Body of pancreas (tissue), 4 donors: ENCODE measurements around the gene CENPH. TPM values are rescaled to one million over a fixed set of nuclear protein-coding genes. Genes with fewer than 3 reads are reported as not detected.

Experiments
- ATAC-seq: fragments of 150-250 bp; one replicate; pipeline ENCODE4 v1.9.1; 2016
- DNase-seq, 4 donors: peaks; one replicate each; pipeline ENCODE4 v3.0.0-alpha.2; 2019
- H3K27ac ChIP-seq, 4 donors: fragments of 200-600 bp; sonication (generic); 1 replicate in 3 of 4; 2 replicates in 1 of 4; pipeline versions ENCODE4 v1.5.1 to v1.6.1; 2016 to 2019; ENCODE audit warnings: mild to moderate bottlenecking in 1 of 4, mixed read lengths in 1 of 4, moderate library complexity in 1 of 4
- H3K27me3 ChIP-seq, 2 donors: fragments of 200-600 bp; sonication (generic); one replicate each; pipeline ENCODE4 v1.6.0; 2016; ENCODE audit warnings: mild to moderate bottlenecking in 1 of 2
- H3K36me3 ChIP-seq, 2 donors: fragments of 200-600 bp; sonication (generic); replicated peaks in 1 of 2; 2 replicates each; pipeline ENCODE4 v1.5.1; 2016; ENCODE audit warnings: low read depth in 2 of 2; ENCODE audit not compliant: insufficient read depth in 1 of 2
- H3K4me1 ChIP-seq: fragments of 200-600 bp; sonication (generic); one replicate; pipeline ENCODE4 v1.6.0; 2016
- H3K4me3 ChIP-seq, 2 donors: fragments of 200-600 bp; sonication (generic); 1 replicate in 1 of 2; 2 replicates in 1 of 2; pipeline ENCODE4 v1.5.1; 2016 to 2019
- H3K9me3 ChIP-seq, 3 donors: fragments of 200-600 bp; sonication (generic); 1 replicate in 2 of 3; 2 replicates in 1 of 3; pipeline ENCODE4 v1.5.1; 2016
- POLR2A ChIP-seq, 3 donors: fragments of 450-650 bp; IDR thresholded peaks; one replicate each; pipeline ENCODE4 v1.6.1; 2016; ENCODE audit warnings: antibody characterized with exemption in 3 of 3, mild to moderate bottlenecking in 2 of 3
- WGBS, 2 donors: methylation state at CpG; one replicate each; pipeline ENCODE4 v1.1.5; 2017; 5-methylcytosine and 5-hydroxymethylcytosine counted together
- intact Hi-C: fragments of 100-400 bp; cut with DNase I; formaldehyde crosslinking; loops from one replicate; pipeline ENCODE4 v1.15.1; 2023
- total RNA-seq, 2 donors: library from RNA; depleted of rRNA; stranded (reverse); fragments of >200 nt; gene quantifications; one replicate each; pipeline ENCODE4 v1.1.0, GENCODE V29; 2016
- TF ChIP-seq, protein P1 (sequence below), 7 experiments: fragments of 450-650 bp in 4 of 7; fragments of 200-600 bp in 3 of 7; sonication (generic) in 3 of 7; IDR thresholded peaks; one replicate each; pipeline ENCODE4 v1.5.1; 2016 to 2019; ENCODE audit warnings: antibody characterized with exemption in 7 of 7

Gene CENPH
- total RNA-seq, 2 donors from 2014 or later: 0.33 to 2.6 TPM

DNA sequence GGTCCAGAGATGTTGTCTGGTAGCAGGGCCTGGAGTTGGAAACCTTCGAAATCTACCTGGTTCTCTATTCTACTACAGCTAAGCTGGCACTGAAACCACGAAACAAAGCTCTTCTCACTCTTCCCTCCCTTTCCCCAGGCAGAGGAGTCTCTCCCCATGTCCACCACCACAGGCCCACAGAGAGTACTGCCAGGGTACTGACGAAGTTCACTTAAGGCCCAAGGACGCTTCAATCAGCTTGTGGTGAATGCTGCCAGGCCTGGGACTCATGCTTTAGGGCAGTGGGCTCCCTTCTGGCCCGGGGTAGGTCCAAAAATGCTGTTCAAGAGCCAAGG is 39.7 kb upstream of the CENPH start:
- Histone ChIP-seq H3K4me1 (no peaks in the 10 kb centered on the region), H3K27ac (no peak overlapping the region), H3K4me3 (no peak overlapping the region), H3K36me3 (no peaks in the 10 kb centered on the region), H3K9me3 (no peaks in the 10 kb centered on the region), H3K27me3 (no peaks in the 10 kb centered on the region)
- TF ChIP-seq, protein P1, sequence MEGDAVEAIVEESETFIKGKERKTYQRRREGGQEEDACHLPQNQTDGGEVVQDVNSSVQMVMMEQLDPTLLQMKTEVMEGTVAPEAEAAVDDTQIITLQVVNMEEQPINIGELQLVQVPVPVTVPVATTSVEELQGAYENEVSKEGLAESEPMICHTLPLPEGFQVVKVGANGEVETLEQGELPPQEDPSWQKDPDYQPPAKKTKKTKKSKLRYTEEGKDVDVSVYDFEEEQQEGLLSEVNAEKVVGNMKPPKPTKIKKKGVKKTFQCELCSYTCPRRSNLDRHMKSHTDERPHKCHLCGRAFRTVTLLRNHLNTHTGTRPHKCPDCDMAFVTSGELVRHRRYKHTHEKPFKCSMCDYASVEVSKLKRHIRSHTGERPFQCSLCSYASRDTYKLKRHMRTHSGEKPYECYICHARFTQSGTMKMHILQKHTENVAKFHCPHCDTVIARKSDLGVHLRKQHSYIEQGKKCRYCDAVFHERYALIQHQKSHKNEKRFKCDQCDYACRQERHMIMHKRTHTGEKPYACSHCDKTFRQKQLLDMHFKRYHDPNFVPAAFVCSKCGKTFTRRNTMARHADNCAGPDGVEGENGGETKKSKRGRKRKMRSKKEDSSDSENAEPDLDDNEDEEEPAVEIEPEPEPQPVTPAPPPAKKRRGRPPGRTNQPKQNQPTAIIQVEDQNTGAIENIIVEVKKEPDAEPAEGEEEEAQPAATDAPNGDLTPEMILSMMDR (IDR thresholded peaks at IDR 0.05): no peak
- DNase-seq: no peak
- 81 to 90% methylated on average over 5 of the region's 5 CpGs for WGBS, 2 donors
- intact Hi-C loops: no loop called here
- ATAC-seq: no peak

DNA sequence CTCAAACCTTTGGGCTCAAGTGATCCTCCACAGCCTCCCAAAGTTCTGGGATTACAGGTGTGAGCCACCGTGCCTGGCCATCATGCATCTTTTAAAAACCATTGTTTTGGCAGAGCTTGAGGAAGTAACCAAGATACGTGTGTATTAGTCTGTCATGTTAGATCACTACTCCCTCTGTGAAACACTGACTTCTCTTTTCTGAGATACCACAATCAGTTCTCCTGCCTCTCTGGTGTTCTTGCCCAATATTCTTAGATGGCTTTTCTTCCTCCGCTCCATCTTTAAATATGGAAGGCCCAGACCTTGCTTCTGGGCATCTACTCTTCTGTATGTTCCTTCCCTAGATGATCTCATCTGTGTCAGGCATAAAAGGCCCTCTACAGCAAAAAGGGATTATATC is 36.7 kb upstream of the CENPH start:
- H3K9me3 ChIP-seq: no peaks in the 10 kb centered on the region
- TF ChIP-seq POLR2A (IDR thresholded peaks at IDR 0.05): no peak
- TF ChIP-seq, protein P1 (IDR thresholded peaks at IDR 0.05): no peak
- H3K27me3 ChIP-seq: no peaks in the 10 kb centered on the region
- no peaks in the 10 kb centered on the region for H3K4me1 ChIP-seq
- DNase-seq (no peak), ATAC-seq (no peak)
- 66 to 79% methylated on average over 3 of the region's 3 CpGs for WGBS, 2 donors
- H3K36me3 ChIP-seq: no peaks in the 10 kb centered on the region
- no peak overlapping the region for H3K27ac ChIP-seq
- no peak overlapping the region for H3K4me3 ChIP-seq
- intact Hi-C loops: no loop called here

DNA sequence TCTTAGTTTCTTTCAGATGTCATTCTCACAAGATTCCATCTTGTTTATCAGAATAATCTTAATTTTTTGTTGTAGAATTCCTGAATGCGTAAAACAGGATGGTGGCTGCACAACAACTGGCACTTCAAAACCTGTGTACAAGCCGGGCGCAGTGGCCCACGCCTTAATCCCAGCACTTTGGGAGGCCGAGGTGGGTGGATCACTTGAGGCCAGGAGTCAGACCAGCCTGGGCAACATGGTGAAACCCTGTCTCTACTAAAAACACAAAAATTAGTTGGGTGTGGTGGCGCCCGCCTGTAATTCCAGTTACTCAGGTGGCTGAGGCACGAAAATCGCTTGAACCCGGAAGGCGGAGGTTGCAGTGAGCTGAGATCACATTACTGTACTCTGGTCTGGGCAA is 32.9 kb upstream of the CENPH start:
- H3K4me3 ChIP-seq: no peak overlapping the region
- no peak overlapping the region for H3K27ac ChIP-seq
- H3K27me3 ChIP-seq: no peaks in the 10 kb centered on the region
- WGBS, 2 donors: 93 to 97% methylated on average over 11 of the region's 11 CpGs
- TF ChIP-seq POLR2A (IDR thresholded peaks at IDR 0.05): no peak
- TF ChIP-seq, protein P1 (IDR thresholded peaks at IDR 0.05): no peak
- ATAC-seq (no peak), DNase-seq (no peak)
- intact Hi-C loops: no loop called here
- no peaks in the 10 kb centered on the region for H3K36me3 ChIP-seq
- no peaks in the 10 kb centered on the region for H3K9me3 ChIP-seq
- no peaks in the 10 kb centered on the region for H3K4me1 ChIP-seq

DNA sequence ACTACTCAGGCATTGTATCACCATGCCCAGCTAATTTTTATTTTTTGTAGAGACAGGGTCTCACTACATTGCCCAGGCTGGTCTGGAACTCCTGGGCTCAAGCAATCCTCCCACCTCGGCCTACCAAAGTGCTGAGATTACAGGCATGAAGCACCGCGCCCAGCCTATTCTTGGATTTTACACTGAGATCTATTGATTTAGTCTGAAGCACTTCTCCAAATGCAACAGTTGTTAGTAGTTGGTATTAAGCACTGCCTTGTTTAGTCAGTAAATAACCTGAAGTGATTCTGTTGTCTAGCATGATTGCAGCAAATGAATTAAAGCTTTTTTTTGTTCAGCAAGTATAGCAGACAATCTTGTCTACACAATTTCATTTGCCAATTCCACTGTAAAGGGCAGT is 31.3 kb upstream of the CENPH start:
- TF ChIP-seq, protein P1 (IDR thresholded peaks at IDR 0.05): no peak
- TF ChIP-seq POLR2A (IDR thresholded peaks at IDR 0.05): no peak
- intact Hi-C loops: no loop called here
- no peaks in the 10 kb centered on the region for H3K27me3 ChIP-seq
- H3K4me1 ChIP-seq: no peaks in the 10 kb centered on the region
- DNase-seq (no peak), ATAC-seq (no peak)
- no peaks in the 10 kb centered on the region for H3K36me3 ChIP-seq
- H3K27ac ChIP-seq: no peak overlapping the region
- H3K9me3 ChIP-seq: no peaks in the 10 kb centered on the region
- 79 to 82% methylated on average over 3 of the region's 3 CpGs for WGBS, 2 donors
- no peak overlapping the region for H3K4me3 ChIP-seq

DNA sequence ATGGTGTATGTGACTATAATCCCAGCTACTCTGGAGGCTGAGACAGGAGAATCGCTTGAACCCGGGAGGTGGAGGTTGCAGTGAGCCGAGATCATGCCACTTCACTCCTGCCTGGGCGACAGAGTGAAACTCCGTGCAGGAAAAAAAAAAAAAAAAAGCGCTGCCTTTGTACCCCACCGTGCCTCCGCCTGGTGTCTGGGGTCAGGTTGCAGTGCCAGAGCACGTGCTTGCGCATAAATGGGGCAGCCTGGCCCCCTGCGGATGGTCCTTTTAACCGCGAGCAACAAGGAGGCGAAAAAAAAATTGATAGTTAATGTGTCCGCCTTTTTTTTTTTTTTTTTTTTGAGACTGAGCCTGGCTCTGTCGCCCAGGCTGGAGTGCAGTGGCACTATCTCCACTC is 28.7 kb upstream of the CENPH start:
- DNase-seq (no peak), ATAC-seq (no peak)
- no peak for TF ChIP-seq POLR2A (IDR thresholded peaks at IDR 0.05)
- TF ChIP-seq, protein P1 (IDR thresholded peaks at IDR 0.05): no peak
- Histone ChIP-seq H3K27me3 (no peaks in the 10 kb centered on the region), H3K27ac (no peak overlapping the region), H3K4me1 (no peaks in the 10 kb centered on the region), H3K4me3 (no peak overlapping the region), H3K9me3 (no peaks in the 10 kb centered on the region), H3K36me3 (no peaks in the 10 kb centered on the region)
- intact Hi-C loops: no loop called here
- 88 to 91% methylated on average over 16 of the region's 16 CpGs for WGBS, 2 donors
